NK-92 treated with Interleukin-12 subunit alpha and Interleukin-12 subunit beta, amount 100 ng/mL, for 24 hours (cell line): Measurements from ENCODE around the gene CFAP97D2.
"Not testable (repeated sequence)": the region's sequence is repeated elsewhere in the genome, so short reads cannot be mapped to it uniquely, and the experiment has no call there.

Experiments
- DNase-seq: peaks from one replicate; lab custom pipeline; 2025; lab: John Stamatoyannopoulos, UW

The CFAP97D2 gene

GRCh38 chr13:114158869-114159666, 20.0 kb upstream of the CFAP97D2 start:
- DNase-seq: not testable (repeated sequence)

- DNase-seq: no peak
These were observed 18.0 kb upstream of the CFAP97D2 start for GRCh38 chr13:114161028-114161556.

GRCh38 chr13:114161644-114162532, 17.2 kb upstream of the CFAP97D2 start:
- no peak for DNase-seq

- DNase-seq: no peak
These were observed 16.5 kb upstream of the CFAP97D2 start for GRCh38 chr13:114162533-114162922.

GRCh38 chr13:114164053-114164452, 15.0 kb upstream of the CFAP97D2 start:
- no peak for DNase-seq

- no peak for DNase-seq
These were observed 14.2 kb upstream of the CFAP97D2 start for GRCh38 chr13:114164681-114165429.

- no peak for DNase-seq
These were observed 12.5 kb upstream of the CFAP97D2 start for GRCh38 chr13:114166381-114167131.

GRCh38 chr13:114167426-114167825, 11.6 kb upstream of the CFAP97D2 start:
- no peak for DNase-seq

GRCh38 chr13:114167885-114168284, 11.2 kb upstream of the CFAP97D2 start:
- no peak for DNase-seq

GRCh38 chr13:114173272-114173671, 5.8 kb upstream of the CFAP97D2 start:
- no peak for DNase-seq

GRCh38 chr13:114173745-114174144, 5.3 kb upstream of the CFAP97D2 start:
- no peak for DNase-seq

GRCh38 chr13:114174529-114174961, 4.5 kb upstream of the CFAP97D2 start:
- DNase-seq: no peak

GRCh38 chr13:114176359-114176902, 2.6 kb upstream of the CFAP97D2 start:
- DNase-seq: not testable (repeated sequence)

GRCh38 chr13:114177245-114178010, 1.6 kb upstream of the CFAP97D2 start:
- no peak for DNase-seq

GRCh38 chr13:114185182-114185971, 6.3 kb downstream of the CFAP97D2 start:
- DNase-seq: no peak

- DNase-seq: no peak
These were observed 15.8 kb downstream of the CFAP97D2 start for GRCh38 chr13:114194853-114195252.

GRCh38 chr13:114196629-114197028, 17.6 kb downstream of the CFAP97D2 start:
- no peak for DNase-seq

GRCh38 chr13:114198556-114198955, 19.5 kb downstream of the CFAP97D2 start:
- no peak for DNase-seq

GRCh38 chr13:114199526-114199925, 20.5 kb downstream of the CFAP97D2 start:
- DNase-seq: not testable (repeated sequence)
